Astrocyte (in vitro differentiated cells and primary cell): Measurements from ENCODE around the gene CPT1A.

Source experiments
- EZH2 ChIP-seq: IDR thresholded peaks from 2 replicates; pipeline ENCODE4 v1.6.1; 2012; ENCODE audit warnings: mild to moderate bottlenecking, low read length, inconsistent platforms; ENCODE audit not compliant: insufficient read depth
- TF ChIP-seq, protein P1 (sequence below): IDR thresholded peaks from 2 replicates; pipeline ENCODE4 v1.5.1; 2011; ENCODE audit warnings: low read depth, mild to moderate bottlenecking, inconsistent platforms, low read length, moderate library complexity; ENCODE audit not compliant: insufficient read depth

DNA sequence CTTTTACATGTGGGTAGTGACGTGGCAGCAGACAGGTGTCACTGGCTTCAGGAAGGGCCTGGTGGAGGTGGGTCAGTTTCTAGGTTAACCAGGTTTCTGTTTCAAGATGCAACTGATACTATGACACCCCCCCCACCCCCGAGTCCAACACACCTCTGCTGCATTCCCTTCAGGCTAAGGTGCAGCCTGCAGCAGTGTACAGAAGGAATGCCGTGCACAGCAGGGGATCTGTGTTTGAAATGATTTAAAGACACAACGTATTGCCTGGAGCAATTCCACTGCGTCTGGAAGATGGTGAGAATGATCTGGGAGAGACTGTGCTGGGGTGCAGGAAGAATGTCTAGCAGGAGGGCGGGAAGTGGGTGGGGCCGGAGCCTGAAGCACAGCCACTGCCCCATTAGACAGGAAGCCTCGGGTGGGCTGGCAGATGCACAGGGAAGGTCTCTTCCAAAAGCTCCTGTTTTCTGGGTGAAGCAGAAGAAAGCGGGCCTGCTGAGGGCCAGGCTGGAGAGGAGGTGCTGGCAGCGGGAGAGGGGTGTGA is 78.5 kb downstream of the CPT1A start:
- TF ChIP-seq, protein P1, sequence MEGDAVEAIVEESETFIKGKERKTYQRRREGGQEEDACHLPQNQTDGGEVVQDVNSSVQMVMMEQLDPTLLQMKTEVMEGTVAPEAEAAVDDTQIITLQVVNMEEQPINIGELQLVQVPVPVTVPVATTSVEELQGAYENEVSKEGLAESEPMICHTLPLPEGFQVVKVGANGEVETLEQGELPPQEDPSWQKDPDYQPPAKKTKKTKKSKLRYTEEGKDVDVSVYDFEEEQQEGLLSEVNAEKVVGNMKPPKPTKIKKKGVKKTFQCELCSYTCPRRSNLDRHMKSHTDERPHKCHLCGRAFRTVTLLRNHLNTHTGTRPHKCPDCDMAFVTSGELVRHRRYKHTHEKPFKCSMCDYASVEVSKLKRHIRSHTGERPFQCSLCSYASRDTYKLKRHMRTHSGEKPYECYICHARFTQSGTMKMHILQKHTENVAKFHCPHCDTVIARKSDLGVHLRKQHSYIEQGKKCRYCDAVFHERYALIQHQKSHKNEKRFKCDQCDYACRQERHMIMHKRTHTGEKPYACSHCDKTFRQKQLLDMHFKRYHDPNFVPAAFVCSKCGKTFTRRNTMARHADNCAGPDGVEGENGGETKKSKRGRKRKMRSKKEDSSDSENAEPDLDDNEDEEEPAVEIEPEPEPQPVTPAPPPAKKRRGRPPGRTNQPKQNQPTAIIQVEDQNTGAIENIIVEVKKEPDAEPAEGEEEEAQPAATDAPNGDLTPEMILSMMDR, result no peak
- TF ChIP-seq EZH2, result no peak
